GM12872 (cell line): Measurements from ENCODE around the gene CFAP97.

ENCODE experiments used
- CTCF ChIP-seq: IDR thresholded peaks from 3 replicates; pipeline ENCODE4 v1.5.1; 2011; ENCODE audit warnings: low read depth, mild to moderate bottlenecking, low read length, moderate library complexity; ENCODE audit not compliant: insufficient read depth

Gene CFAP97

GRCh38 chr4:185117300-185117934 is 86.4 kb downstream of the CFAP97 start:
- TF ChIP-seq CTCF: no peak

- no peak for TF ChIP-seq CTCF
Measured at GRCh38 chr4:185115827-185116232, 88.0 kb downstream of the CFAP97 start.

GRCh38 chr4:185113340-185113739 is 90.5 kb downstream of the CFAP97 start:
- TF ChIP-seq CTCF: no peak

GRCh38 chr4:185112104-185112503 is 91.7 kb downstream of the CFAP97 start:
- TF ChIP-seq CTCF: no peak

- no peak for TF ChIP-seq CTCF
Measured at GRCh38 chr4:185110375-185110823, 93.4 kb downstream of the CFAP97 start.

- no peak for TF ChIP-seq CTCF
Measured at GRCh38 chr4:185109736-185110135, 94.1 kb downstream of the CFAP97 start.
